ENCODE data around the gene P2RY10. TPM values are rescaled to one million over a fixed set of nuclear protein-coding genes. Genes with fewer than 3 reads are reported as not detected.

Gene P2RY10
- total and polyA plus RNA-seq, 7 donors: 0.33 to 10.3 (median 4.2) TPM; not detected in 4

- Histone ChIP-seq H3K9me3 (no peaks in the 10 kb centered on the region), H3K36me3 (no peaks in the 10 kb centered on the region), H3K4me1 (no peaks in the 10 kb centered on the region), H3K4me3 (no peak overlapping the region), H3K27me3 (no peaks in the 10 kb centered on the region), H3K27ac (no peak overlapping the region)
- WGBS, 2 donors: 54 to 66% methylated on average over 2 of the region's 2 CpGs
- no peak for DNase-seq
- intact Hi-C loops (cut with DNase I): no loop called here
- no peak for TF ChIP-seq POLR2A (IDR thresholded peaks at IDR 0.05)
These were observed 12.0 kb downstream of the P2RY10 start for GRCh38 chrX:78957049-78957767.

- DNase-seq: no peak
- Histone ChIP-seq H3K4me3 (no peak overlapping the region), H3K27ac (no peak overlapping the region), H3K36me3 (no peaks in the 10 kb centered on the region), H3K9me3 (no peaks in the 10 kb centered on the region), H3K4me1 (no peaks in the 10 kb centered on the region), H3K27me3 (no peaks in the 10 kb centered on the region)
- TF ChIP-seq EP300 (IDR thresholded peaks at IDR 0.05) (no peak), POLR2AphosphoS5 (IDR thresholded peaks at IDR 0.05) (no peak), CTCF (IDR thresholded peaks at IDR 0.05) (no peak), POLR2A (IDR thresholded peaks at IDR 0.05) (no peak)
- intact Hi-C loops (cut with DNase I): no loop called here
These were observed 12.6 kb downstream of the P2RY10 start for GRCh38 chrX:78957768-78958130.

- Histone ChIP-seq H3K27ac (no peak overlapping the region), H3K9me3 (no peaks in the 10 kb centered on the region), H3K4me1 (no peaks in the 10 kb centered on the region), H3K4me3 (no peak overlapping the region), H3K27me3 (no peaks in the 10 kb centered on the region), H3K36me3 (no peaks in the 10 kb centered on the region)
- no peak for TF ChIP-seq POLR2AphosphoS5 (IDR thresholded peaks at IDR 0.05)
- no peak for TF ChIP-seq CTCF (IDR thresholded peaks at IDR 0.05)
- TF ChIP-seq POLR2A (IDR thresholded peaks at IDR 0.05): no peak
- no peak for TF ChIP-seq EP300 (IDR thresholded peaks at IDR 0.05)
- WGBS, 2 donors: 85 to 93% methylated on average over 2 of the region's 2 CpGs
- no peak for DNase-seq
- intact Hi-C loops (cut with DNase I): no loop called here
These were observed 13.4 kb downstream of the P2RY10 start for GRCh38 chrX:78958419-78959116.

GRCh38 chrX:78960888-78961287, 15.7 kb downstream of the P2RY10 start:
- DNase-seq: no peak
- no peaks in the 10 kb centered on the region for H3K36me3 ChIP-seq
- intact Hi-C loops (cut with DNase I): no loop called here
- no peaks in the 10 kb centered on the region for H3K4me1 ChIP-seq
- no peak for TF ChIP-seq POLR2AphosphoS5 (IDR thresholded peaks at IDR 0.05)
- TF ChIP-seq POLR2A (IDR thresholded peaks at IDR 0.05): no peak
- TF ChIP-seq EP300 (IDR thresholded peaks at IDR 0.05): no peak
- TF ChIP-seq CTCF (IDR thresholded peaks at IDR 0.05): no peak
- 92 to 96% methylated on average over 8 of the region's 8 CpGs for WGBS, 2 donors
- no peaks in the 10 kb centered on the region for H3K27me3 ChIP-seq
- no peak overlapping the region for H3K27ac ChIP-seq
- H3K4me3 ChIP-seq: no peak overlapping the region
- no peaks in the 10 kb centered on the region for H3K9me3 ChIP-seq

GRCh38 chrX:78964598-78964997, 19.4 kb downstream of the P2RY10 start:
- intact Hi-C loops (cut with DNase I): no loop called here
- Histone ChIP-seq H3K9me3 (no peaks in the 10 kb centered on the region), H3K27me3 (no peaks in the 10 kb centered on the region), H3K36me3 (no peaks in the 10 kb centered on the region), H3K4me1 (no peaks in the 10 kb centered on the region), H3K27ac (no peak overlapping the region), H3K4me3 (no peak overlapping the region)
- no peak for DNase-seq
- 80 to 94% methylated on average over 3 of the region's 3 CpGs for WGBS, 2 donors
- TF ChIP-seq EP300 (IDR thresholded peaks at IDR 0.05) (no peak), POLR2AphosphoS5 (IDR thresholded peaks at IDR 0.05) (no peak), CTCF (IDR thresholded peaks at IDR 0.05) (no peak), POLR2A (IDR thresholded peaks at IDR 0.05) (no peak)
